SJSA1 (cell line): ENCODE results near the gene GZF1. TPM values are rescaled to one million over a fixed set of nuclear protein-coding genes. Genes with fewer than 3 reads are reported as not detected.

Experiments
- DNase-seq, 2 experiments: peaks; one replicate each; pipeline ENCODE4 v3.0.0-alpha.2; 2015 to 2020; ENCODE audit warnings: low spot score in 2 of 2, low read depth in 1 of 2
- H3K27ac ChIP-seq: fragments of 250-450 bp; sonication (Bioruptor Pico); 2 replicates; pipeline ENCODE4 v1.5.1; 2020; ENCODE audit warnings: mild to moderate bottlenecking, moderate library complexity
- H3K27me3 ChIP-seq: fragments of 250-450 bp; sonication (Bioruptor Pico); replicated peaks from 2 replicates; pipeline ENCODE4 v1.5.1; 2020; ENCODE audit warnings: mild to moderate bottlenecking, moderate library complexity
- H3K36me3 ChIP-seq: fragments of 250-450 bp; sonication (Bioruptor Pico); 2 replicates; pipeline ENCODE4 v1.5.1; 2020; ENCODE audit warnings: mild to moderate bottlenecking
- H3K4me1 ChIP-seq: fragments of 250-450 bp; sonication (Bioruptor Pico); replicated peaks from 2 replicates; pipeline ENCODE4 v1.6.1; 2021; ENCODE audit warnings: mild to moderate bottlenecking
- H3K4me3 ChIP-seq: fragments of 250-450 bp; sonication (Bioruptor Pico); 2 replicates; pipeline ENCODE4 v1.5.1; 2020; ENCODE audit warnings: mild to moderate bottlenecking
- H3K9me3 ChIP-seq: fragments of 250-450 bp; sonication (Bioruptor Pico); replicated peaks from 2 replicates; pipeline ENCODE4 v1.5.1; 2020; ENCODE audit warnings: mild to moderate bottlenecking
- total RNA-seq: library from RNA; depleted of rRNA; stranded (reverse); fragments of >200 nt; shearing (Covaris generic); gene quantifications from 2 replicates; pipeline ENCODE4 v1.2.3, GENCODE V29; 2014

Gene GZF1
- total RNA-seq, 1 experiment from 2014 or later: 19.4 TPM

DNA sequence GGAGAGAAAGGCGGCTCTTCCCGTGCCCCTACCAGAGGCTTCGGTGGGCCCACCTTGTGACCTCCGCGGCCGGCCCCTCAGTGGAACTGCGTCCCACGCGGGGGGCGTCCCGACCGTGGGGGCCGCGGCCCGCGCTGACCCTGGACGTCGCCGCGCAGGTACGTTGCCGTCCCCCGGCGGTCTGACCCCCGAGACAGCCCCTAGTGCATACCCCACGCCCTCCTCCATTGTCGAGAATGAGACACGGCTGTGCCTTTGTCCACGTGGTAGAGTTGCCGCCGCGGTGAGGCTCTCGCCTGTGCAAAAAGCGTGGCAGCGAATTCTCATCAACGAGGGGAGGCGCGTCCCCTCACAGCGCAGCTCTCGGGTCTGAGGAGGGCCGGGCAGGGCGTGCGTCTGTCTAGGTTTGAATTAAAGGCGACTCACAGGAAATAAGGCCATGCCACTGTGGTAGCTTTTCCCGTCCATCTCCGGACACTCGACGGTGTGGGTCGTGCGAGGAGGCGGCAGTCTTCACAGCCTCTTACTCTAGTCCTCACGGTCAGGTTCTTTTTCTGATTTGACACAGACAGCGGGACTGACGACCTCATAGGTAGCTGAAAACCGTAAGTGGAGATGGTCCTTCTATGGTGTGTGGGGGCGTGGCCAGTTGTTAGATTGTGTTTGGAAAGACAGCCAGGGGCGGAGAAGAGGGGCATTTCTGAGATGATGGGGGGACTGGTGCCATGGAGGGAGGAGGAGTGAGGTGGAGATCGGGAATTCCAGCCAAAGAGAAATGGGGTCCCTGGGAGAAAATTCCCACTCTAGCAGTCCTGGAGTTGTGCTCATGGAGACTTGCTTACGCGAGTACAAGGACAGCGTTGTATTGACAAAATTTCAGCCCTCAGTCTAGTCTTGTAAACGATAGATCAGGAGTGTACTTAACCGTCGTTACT is 10.8 kb upstream of the GZF1 start:
- H3K9me3 ChIP-seq: no peaks in the 10 kb centered on the region
- peaks cover 14% of the 10 kb centered on the region for H3K4me1 ChIP-seq
- peak overlapping the region; percentile 86 for H3K27ac ChIP-seq
- peak; percentile 53 to 57 for DNase-seq
- peak overlapping the region; percentile 82 for H3K4me3 ChIP-seq
- peaks cover 40% of the 10 kb centered on the region for H3K36me3 ChIP-seq
- H3K27me3 ChIP-seq: no peaks in the 10 kb centered on the region

DNA sequence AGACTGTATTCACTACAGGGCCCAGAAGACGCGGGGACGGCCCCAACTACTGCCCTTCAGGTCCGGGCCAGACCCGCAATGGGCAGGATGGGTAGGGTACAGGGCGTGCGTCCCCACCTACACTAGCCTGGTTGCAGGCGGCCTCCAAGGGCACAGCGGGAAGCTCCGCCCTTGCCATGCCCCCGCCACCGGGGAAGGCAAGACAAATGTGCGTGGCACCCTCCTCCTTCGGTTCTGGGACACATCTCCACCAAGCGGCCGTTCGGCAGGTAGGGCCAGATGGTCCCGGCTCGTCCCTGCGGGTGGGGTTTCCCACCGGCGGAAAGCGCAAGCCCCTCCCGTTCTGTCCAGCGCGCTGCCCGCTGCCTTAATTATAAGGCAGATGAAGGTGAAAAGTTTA is 5.8 kb upstream of the GZF1 start:
- Histone ChIP-seq H3K27ac (no peak overlapping the region), H3K9me3 (no peaks in the 10 kb centered on the region), H3K4me1 (peaks cover 29% of the 10 kb centered on the region), H3K27me3 (no peaks in the 10 kb centered on the region), H3K36me3 (peaks cover 40% of the 10 kb centered on the region), H3K4me3 (no peak overlapping the region)
- DNase-seq: no peak

DNA sequence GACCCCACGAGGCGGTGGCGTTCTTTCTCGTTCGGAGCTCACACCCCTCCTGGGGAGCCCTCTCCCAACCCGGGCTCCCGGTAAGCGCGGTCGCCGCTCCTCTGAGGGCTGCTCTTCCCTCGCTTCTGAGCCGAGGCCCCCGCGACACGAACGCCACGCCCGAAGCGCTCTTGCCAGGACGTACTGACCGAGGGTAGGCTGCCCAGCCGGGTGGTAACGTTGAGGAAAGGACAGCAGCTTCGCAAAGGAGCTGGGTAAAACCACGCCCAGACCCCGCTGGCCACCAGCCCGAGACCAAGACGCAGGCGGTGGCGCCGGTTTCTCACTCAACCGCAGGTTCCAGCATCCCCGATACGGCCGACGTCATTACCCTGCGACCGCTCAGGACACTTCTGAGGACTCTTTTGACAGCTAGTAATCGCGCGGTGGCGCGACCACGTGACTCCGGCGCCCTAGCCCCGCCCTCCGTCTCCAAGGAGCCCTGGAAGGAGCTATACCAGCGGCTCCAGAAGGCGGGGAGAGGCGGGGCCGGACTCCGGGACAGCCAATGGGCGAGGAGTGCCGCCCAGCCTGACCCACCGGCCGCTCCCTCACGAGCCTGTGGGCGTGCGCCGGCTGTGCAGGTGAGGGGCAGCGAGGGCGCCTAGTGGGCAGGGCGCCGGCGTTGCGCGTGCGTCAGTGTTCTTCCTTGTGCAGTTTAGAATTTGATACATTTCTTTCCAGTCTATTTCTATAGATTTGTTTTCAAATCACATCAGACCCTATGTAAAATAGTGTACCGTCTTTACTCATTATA is 4.0 kb upstream of the GZF1 start:
- Histone ChIP-seq H3K27ac (peak overlapping the region; percentile 62), H3K9me3 (no peaks in the 10 kb centered on the region), H3K36me3 (peaks cover 39% of the 10 kb centered on the region), H3K4me3 (peak overlapping the region; percentile 47), H3K4me1 (peaks cover 26% of the 10 kb centered on the region), H3K27me3 (no peaks in the 10 kb centered on the region)
- DNase-seq: peak; percentile 99 to 100

DNA sequence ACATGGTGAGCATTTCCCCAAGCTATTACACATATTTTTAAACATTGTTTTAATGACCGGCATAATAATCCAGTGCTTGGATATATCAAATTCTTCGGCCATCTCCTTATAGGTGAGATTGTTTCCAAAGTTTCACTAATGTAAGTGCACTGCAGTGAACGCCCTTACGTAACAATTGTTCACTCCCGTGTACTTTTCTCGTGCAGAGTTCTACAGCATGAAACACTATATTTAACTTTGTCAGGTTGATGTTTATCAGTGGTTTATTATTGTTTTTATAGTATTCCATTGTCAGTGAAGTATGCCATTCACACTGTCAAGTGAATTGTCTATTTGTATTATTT is 3.4 kb upstream of the GZF1 start:
- Histone ChIP-seq H3K27me3 (no peaks in the 10 kb centered on the region), H3K4me1 (peaks cover 32% of the 10 kb centered on the region), H3K4me3 (peak overlapping the region; percentile 47), H3K9me3 (no peaks in the 10 kb centered on the region), H3K27ac (no peak overlapping the region), H3K36me3 (peaks cover 37% of the 10 kb centered on the region)
- no peak for DNase-seq

DNA sequence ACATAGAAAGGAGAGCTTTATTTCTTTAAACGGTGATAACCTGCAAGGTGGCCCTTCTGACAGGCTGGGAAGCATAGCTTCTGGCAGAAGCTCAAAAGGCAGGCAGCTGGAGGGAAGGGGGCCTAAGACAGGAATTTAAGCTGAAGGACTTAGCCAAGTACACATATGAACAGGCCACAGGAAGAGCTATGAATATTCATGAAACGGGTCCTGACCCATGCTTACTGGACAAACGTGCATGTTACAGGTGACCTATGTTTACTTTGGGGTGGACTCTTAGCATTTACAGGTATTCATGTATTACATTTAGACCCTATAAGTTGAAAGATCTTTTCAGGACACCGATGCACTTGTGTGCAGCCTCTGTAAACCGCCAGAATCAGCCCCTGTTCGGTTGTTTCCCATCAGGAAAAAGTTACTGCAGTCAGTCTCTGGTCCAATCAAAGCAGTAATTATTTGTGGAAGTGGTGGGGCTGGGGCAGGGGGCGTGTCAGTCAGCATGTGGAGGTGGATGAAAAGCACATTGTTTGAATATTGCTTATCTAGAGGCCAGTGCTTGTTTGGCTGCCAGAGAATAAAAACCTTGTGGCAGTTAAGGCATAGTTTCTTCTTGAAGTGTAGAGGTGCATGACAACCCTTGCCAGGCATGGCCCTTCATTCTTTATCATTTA is 2.9 kb upstream of the GZF1 start:
- no peaks in the 10 kb centered on the region for H3K27me3 ChIP-seq
- DNase-seq: no peak
- no peak overlapping the region for H3K4me3 ChIP-seq
- H3K27ac ChIP-seq: no peak overlapping the region
- H3K9me3 ChIP-seq: no peaks in the 10 kb centered on the region
- peaks cover 32% of the 10 kb centered on the region for H3K36me3 ChIP-seq
- peaks cover 33% of the 10 kb centered on the region for H3K4me1 ChIP-seq

DNA sequence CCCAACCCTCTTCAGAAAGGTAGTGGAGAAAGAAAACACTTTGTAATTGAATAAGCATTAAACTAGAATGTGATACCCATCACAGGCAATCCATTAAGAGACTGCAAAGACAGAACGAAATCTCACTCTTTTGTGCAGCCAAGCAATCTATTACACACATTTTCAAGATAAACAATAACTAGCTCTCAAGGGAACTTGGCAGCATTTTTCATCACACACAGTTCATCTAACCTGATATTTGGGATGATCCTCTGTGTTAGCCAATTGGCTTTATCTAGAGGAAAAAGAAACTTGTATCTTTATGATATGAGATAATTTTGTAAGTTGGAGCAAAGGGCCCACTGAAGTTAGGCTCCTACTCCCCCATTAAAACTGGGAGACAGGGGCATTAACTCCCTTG is 1.5 kb upstream of the GZF1 start:
- H3K36me3 ChIP-seq: peaks cover 32% of the 10 kb centered on the region
- H3K9me3 ChIP-seq: no peaks in the 10 kb centered on the region
- H3K4me3 ChIP-seq: no peak overlapping the region
- H3K27ac ChIP-seq: peak overlapping the region; percentile 97
- peaks cover 33% of the 10 kb centered on the region for H3K4me1 ChIP-seq
- no peaks in the 10 kb centered on the region for H3K27me3 ChIP-seq
- DNase-seq: no peak

DNA sequence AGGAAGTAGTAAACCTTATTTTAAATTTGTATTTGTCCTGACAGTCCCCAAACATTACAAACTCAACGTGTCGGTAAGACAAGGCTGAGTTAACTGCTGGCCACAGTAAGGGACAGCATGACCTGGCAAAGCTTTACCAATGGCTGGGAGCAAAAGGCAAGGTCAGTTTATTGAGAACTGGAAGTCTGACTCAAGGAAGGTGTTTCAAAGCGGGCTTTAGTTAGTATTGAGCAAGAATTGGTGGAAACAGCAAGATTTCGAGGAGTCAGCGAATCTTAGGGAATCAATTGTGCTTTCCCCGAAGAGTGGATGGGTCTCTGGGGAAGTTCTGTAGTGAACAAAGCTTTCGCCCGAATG is 885 bp upstream of the GZF1 start:
- H3K9me3 ChIP-seq: no peaks in the 10 kb centered on the region
- DNase-seq: no peak
- peaks cover 33% of the 10 kb centered on the region for H3K4me1 ChIP-seq
- peaks cover 32% of the 10 kb centered on the region for H3K36me3 ChIP-seq
- no peaks in the 10 kb centered on the region for H3K27me3 ChIP-seq
- H3K4me3 ChIP-seq: peak overlapping the region; percentile 87
- H3K27ac ChIP-seq: peak overlapping the region; percentile 97

DNA sequence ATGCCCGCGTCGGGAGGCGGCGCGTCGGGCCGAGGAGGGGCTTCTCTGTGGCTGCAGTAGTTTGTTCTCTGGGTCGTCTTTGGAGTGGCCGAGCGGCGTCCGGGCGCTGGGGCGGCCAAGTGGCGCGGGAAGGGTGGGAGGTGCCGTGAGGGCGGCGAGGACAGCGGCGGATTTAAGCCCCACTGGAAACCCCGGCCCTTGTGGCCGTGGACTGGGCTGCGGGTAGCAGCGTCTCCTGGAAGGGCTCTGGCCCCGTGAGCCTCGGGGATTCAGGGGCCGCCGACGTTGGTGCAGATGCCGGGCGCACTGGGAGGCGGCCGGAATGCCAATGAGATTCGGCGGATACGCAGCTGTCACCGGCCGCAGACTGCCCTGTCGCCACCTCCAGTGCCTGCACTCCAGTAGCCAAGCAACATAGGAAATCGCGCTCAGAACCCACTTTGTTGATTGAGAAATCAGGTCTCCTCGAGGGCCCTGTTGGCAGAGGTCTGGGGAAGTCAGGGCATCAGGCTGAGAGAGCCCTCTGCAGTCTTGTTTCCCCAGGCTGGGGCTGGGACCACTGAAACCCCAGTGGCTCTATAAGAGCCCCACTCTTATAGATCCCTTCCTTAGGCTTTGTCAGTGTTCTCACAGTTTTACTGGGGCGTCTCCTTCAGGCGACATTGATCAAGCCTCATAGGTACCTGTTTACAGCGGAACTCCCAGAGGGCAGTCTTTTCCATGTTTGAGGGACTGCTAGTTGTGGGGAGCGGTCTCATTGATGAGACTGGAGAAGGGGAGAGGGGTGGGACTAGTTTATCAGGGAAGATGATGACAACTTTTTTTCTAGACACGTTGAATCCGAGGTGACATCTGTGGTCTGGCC is 642 bp downstream of the GZF1 start:
- H3K27me3 ChIP-seq: no peaks in the 10 kb centered on the region
- peaks cover 43% of the 10 kb centered on the region for H3K36me3 ChIP-seq
- H3K4me3 ChIP-seq: peak overlapping the region; percentile 87
- peak in 1 of 2 experiments; percentile 56 for DNase-seq
- H3K4me1 ChIP-seq: peaks cover 39% of the 10 kb centered on the region
- no peaks in the 10 kb centered on the region for H3K9me3 ChIP-seq
- peak overlapping the region; percentile 66 for H3K27ac ChIP-seq

DNA sequence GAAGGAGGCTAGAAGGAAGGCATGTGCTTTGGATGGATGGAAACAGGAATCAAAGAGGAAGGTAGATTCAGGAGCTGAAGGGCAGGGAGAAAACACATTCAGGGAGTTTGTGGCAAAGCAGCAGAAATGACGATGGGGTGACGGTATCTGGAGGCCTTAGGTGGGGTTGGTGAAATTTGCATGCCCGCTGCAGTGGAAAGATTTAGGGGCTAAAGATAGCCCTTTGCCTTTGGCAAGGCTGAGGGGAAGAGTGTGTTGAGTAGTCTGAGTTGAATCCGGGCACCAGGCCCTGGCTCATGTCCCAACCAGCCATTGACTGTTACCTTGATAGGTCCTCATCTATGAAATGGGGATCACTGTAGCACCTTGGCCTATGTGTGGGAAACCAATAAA is 1.3 kb downstream of the GZF1 start:
- no peak for DNase-seq
- peaks cover 43% of the 10 kb centered on the region for H3K4me1 ChIP-seq
- peak overlapping the region; percentile 87 for H3K4me3 ChIP-seq
- H3K36me3 ChIP-seq: peaks cover 49% of the 10 kb centered on the region
- no peak overlapping the region for H3K27ac ChIP-seq
- no peaks in the 10 kb centered on the region for H3K27me3 ChIP-seq
- no peaks in the 10 kb centered on the region for H3K9me3 ChIP-seq

DNA sequence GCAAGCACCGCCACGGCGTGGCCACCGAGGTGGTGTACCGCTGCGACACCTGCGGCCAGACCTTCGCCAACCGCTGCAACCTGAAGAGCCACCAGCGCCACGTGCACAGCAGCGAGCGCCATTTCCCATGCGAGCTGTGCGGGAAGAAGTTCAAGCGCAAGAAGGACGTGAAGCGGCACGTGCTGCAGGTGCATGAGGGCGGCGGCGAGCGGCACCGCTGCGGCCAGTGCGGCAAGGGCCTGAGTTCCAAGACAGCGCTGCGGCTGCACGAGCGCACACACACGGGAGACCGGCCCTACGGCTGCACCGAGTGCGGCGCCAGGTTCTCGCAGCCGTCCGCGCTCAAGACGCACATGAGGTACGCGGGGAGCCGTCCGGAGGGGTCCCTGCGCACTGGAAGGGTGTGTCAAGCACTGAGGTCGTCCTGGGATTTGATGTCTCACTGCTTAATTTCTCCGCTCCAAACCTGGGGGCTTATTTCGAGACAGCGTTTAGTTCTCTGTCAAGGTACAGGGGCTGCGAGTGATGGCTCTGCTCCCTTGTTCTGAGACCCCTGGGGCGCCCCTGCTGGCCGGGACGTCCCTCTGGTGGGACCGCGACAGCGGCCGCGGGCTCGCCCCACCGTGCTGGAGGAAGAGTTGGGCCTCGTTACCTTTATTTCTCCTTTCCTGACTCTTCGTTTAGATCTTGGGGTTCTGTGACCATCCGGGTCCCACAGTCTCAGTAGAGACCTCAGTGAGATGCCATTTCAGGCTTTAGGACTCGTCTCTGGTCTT is 3.6 kb downstream of the GZF1 start:
- Histone ChIP-seq H3K36me3 (peaks cover 72% of the 10 kb centered on the region), H3K27ac (no peak overlapping the region), H3K27me3 (no peaks in the 10 kb centered on the region), H3K9me3 (no peaks in the 10 kb centered on the region), H3K4me1 (peaks cover 44% of the 10 kb centered on the region), H3K4me3 (no peak overlapping the region)
- DNase-seq: no peak

DNA sequence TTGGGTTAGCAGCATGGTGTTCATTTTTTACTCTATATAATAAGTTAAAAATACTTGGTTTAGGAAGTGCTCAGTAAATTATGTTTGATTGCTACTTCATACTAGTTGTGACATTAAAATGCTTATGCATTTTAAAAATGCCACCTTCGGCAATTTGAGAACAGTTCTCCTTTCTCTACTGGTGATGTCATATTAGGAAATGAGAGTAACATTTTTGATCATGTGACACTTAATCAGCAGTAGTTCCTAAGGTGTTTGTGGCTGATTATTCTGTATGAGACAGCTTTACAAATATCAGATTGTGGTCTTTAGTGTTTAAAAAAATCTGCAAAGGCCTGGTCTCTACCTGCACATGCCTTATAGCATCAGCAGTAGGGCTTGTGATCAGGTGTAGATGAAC is 4.4 kb downstream of the GZF1 start:
- no peak overlapping the region for H3K27ac ChIP-seq
- H3K4me1 ChIP-seq: peaks cover 36% of the 10 kb centered on the region
- no peaks in the 10 kb centered on the region for H3K27me3 ChIP-seq
- H3K36me3 ChIP-seq: peaks cover 80% of the 10 kb centered on the region
- H3K4me3 ChIP-seq: no peak overlapping the region
- no peaks in the 10 kb centered on the region for H3K9me3 ChIP-seq
- no peak for DNase-seq

DNA sequence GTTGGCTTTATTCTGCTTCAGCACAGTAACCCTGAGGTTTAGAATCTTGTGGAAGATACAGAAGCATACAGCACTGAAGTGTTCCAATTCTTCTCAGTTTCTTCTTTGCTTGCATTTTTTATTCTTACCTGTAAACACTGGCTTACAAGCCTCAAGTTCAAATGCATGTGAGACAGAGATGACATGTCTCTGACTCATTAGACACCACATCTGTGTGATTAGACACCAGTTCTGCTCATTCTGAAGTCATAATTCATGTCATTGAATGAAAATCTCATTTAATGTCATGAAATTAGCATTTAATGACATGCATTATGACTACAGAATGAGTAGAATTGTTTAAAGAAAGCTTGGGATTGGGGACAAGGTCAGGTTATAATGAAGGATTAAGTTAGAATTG is 5.8 kb downstream of the GZF1 start:
- DNase-seq: no peak
- Histone ChIP-seq H3K36me3 (peaks cover 88% of the 10 kb centered on the region), H3K27ac (no peak overlapping the region), H3K9me3 (no peaks in the 10 kb centered on the region), H3K27me3 (no peaks in the 10 kb centered on the region), H3K4me3 (no peak overlapping the region), H3K4me1 (peaks cover 33% of the 10 kb centered on the region)
